ENCODE measurements around the gene BNC2. TPM values are rescaled to one million over a fixed set of nuclear protein-coding genes. Genes with fewer than 3 reads are reported as not detected.

Gene BNC2
- total and polyA plus RNA-seq, 2 experiments from 2014 or later: 19.3 to 20.7 TPM

DNA sequence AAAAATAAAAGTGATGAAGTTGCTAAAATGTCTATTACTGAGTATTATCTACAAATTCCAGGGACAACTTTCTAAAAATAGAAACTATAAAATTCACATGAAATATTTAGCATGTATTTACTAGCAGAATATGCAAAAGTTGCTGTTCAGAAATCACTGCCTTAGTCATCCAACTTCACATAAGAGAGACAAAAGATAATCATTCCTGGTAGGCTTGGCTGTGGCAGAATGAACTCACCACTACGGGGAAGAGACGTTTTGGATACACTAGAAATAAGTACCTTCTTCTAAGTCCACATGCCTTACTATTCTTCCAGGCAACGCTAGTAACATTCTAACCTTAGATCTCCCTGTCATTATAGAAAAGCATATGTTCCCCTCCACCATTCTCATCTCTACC, 272.2 kb downstream of the BNC2 start:
- DNase-seq (ENCODE audit: low spot score): no peak
- Histone ChIP-seq H3K36me3 (replicated peaks; ENCODE audit: insufficient read depth, low read depth) (no peaks in the 10 kb centered on the region), H3K9me2 (replicated peaks; ENCODE audit: insufficient read depth) (no peaks in the 10 kb centered on the region), H4K20me1 (ENCODE audit: insufficient read depth, poor library complexity, severe bottlenecking) (no peaks in the 10 kb centered on the region), H3K9me3 (ENCODE audit: low read depth) (no peaks in the 10 kb centered on the region), H3K4me1 (ENCODE audit: insufficient read depth) (no peaks in the 10 kb centered on the region), H3K4me3 (no peak overlapping the region), H3K27me3 (no peaks in the 10 kb centered on the region), H3K79me2 (peaks cover 2% of the 10 kb centered on the region), H2AFZ (no peak overlapping the region), H3K4me2 (no peak overlapping the region), H3K27ac (no peak overlapping the region)
- 85% methylated on average over 3 of the region's 3 CpGs for WGBS (ENCODE audit: low lambda C conversion rate, missing lambda C conversion rate)
- TF ChIP-seq EZH2phosphoT487 (IDR thresholded peaks at IDR 0.05; ENCODE audit: low read depth, severe bottlenecking, unreplicated experiment): no peak
- TF ChIP-seq, protein P1, sequence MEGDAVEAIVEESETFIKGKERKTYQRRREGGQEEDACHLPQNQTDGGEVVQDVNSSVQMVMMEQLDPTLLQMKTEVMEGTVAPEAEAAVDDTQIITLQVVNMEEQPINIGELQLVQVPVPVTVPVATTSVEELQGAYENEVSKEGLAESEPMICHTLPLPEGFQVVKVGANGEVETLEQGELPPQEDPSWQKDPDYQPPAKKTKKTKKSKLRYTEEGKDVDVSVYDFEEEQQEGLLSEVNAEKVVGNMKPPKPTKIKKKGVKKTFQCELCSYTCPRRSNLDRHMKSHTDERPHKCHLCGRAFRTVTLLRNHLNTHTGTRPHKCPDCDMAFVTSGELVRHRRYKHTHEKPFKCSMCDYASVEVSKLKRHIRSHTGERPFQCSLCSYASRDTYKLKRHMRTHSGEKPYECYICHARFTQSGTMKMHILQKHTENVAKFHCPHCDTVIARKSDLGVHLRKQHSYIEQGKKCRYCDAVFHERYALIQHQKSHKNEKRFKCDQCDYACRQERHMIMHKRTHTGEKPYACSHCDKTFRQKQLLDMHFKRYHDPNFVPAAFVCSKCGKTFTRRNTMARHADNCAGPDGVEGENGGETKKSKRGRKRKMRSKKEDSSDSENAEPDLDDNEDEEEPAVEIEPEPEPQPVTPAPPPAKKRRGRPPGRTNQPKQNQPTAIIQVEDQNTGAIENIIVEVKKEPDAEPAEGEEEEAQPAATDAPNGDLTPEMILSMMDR (IDR thresholded peaks at IDR 0.05; ENCODE audit: poor library complexity): no peak
- no peak for TF ChIP-seq EZH2 (IDR thresholded peaks at IDR 0.05; ENCODE audit: borderline replicate concordance)

DNA sequence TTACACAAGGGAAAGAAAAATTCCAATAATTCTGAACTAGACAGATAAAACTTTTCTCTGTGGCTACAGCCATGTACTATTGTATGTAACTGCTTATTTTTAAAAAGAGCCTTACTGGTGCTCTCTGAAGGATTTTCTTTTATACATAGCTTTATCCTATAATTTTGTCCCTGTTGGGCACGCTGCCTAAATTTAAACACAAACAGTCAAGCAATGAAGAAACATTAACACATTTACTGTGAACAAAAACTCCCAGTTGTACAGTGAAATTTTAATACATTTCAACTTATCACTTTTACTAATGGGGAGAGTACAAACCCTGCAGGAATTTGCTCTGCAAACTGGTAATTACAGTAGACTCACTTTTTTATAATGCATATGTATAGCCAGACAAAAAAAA, 273.3 kb downstream of the BNC2 start:
- no peak overlapping the region for H2AFZ ChIP-seq
- peaks cover 2% of the 10 kb centered on the region for H3K79me2 ChIP-seq
- no peak for DNase-seq (ENCODE audit: low spot score)
- H3K4me3 ChIP-seq: no peak overlapping the region
- no peaks in the 10 kb centered on the region for H4K20me1 ChIP-seq (ENCODE audit: insufficient read depth, poor library complexity, severe bottlenecking)
- no peaks in the 10 kb centered on the region for H3K4me1 ChIP-seq (ENCODE audit: insufficient read depth)
- no peaks in the 10 kb centered on the region for H3K27me3 ChIP-seq
- WGBS (ENCODE audit: low lambda C conversion rate, missing lambda C conversion rate): 88% methylated on average over 1 of the region's 1 CpG
- H3K27ac ChIP-seq: no peak overlapping the region
- H3K9me2 ChIP-seq (replicated peaks; ENCODE audit: insufficient read depth): no peaks in the 10 kb centered on the region
- H3K36me3 ChIP-seq (replicated peaks; ENCODE audit: insufficient read depth, low read depth): no peaks in the 10 kb centered on the region
- TF ChIP-seq EZH2 (IDR thresholded peaks at IDR 0.05; ENCODE audit: borderline replicate concordance) (no peak), EZH2phosphoT487 (IDR thresholded peaks at IDR 0.05; ENCODE audit: low read depth, severe bottlenecking, unreplicated experiment) (no peak)
- TF ChIP-seq, protein P1 (IDR thresholded peaks at IDR 0.05; ENCODE audit: poor library complexity): no peak
- no peak overlapping the region for H3K4me2 ChIP-seq
- H3K9me3 ChIP-seq (ENCODE audit: low read depth): no peaks in the 10 kb centered on the region

DNA sequence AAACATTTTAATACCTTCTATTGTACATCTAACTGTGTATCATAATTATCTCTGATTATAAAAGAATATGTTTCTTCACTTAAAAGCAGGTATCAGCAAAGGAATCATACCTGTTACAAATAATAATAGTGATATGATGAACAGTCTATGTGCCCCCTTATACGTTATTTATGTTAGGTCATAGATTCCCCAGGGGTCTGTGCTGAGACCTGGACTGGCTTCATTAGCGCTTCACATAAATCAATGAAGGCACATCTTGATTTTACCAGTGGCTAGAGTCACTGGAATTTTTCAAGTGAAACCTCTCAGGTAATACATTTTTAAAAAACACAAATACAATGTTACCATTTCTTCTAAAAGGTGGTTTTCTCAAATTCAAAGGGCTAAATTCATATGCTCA, 275.2 kb downstream of the BNC2 start:
- Histone ChIP-seq H3K9me3 (ENCODE audit: low read depth) (no peaks in the 10 kb centered on the region), H3K4me2 (no peak overlapping the region), H3K27me3 (no peaks in the 10 kb centered on the region), H2AFZ (no peak overlapping the region), H3K4me1 (ENCODE audit: insufficient read depth) (no peaks in the 10 kb centered on the region), H3K36me3 (replicated peaks; ENCODE audit: insufficient read depth, low read depth) (no peaks in the 10 kb centered on the region), H3K4me3 (no peak overlapping the region), H4K20me1 (ENCODE audit: insufficient read depth, poor library complexity, severe bottlenecking) (no peaks in the 10 kb centered on the region), H3K9me2 (replicated peaks; ENCODE audit: insufficient read depth) (no peaks in the 10 kb centered on the region), H3K27ac (no peak overlapping the region), H3K79me2 (peaks cover 2% of the 10 kb centered on the region)
- DNase-seq (ENCODE audit: low spot score): no peak
- WGBS (ENCODE audit: low lambda C conversion rate, missing lambda C conversion rate): 95% methylated on average over 2 of the region's 2 CpGs
- no peak for TF ChIP-seq EZH2phosphoT487 (IDR thresholded peaks at IDR 0.05; ENCODE audit: low read depth, severe bottlenecking, unreplicated experiment)
- TF ChIP-seq, protein P1 (IDR thresholded peaks at IDR 0.05; ENCODE audit: poor library complexity): no peak
- no peak for TF ChIP-seq EZH2 (IDR thresholded peaks at IDR 0.05; ENCODE audit: borderline replicate concordance)

DNA sequence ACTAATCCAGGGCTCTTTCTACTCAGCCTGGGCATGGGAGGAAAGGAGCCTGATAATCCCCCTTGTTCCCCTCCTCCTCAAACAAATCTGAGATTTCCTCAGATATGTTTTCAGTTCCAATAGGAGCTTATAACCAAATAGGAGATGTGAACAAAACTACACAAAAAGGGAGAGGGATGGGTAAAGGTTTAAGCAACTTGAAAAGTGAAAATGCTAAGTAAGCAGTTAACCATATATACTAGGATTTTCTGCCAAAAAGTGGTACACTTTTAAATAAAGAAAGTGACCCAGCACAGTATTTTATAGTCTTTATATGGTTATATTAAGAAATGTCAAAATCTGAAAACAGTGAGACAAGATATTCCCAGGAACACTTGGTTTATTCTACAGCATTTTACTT, 275.7 kb downstream of the BNC2 start:
- no peaks in the 10 kb centered on the region for H3K36me3 ChIP-seq (replicated peaks; ENCODE audit: insufficient read depth, low read depth)
- no peak overlapping the region for H3K4me3 ChIP-seq
- H4K20me1 ChIP-seq (ENCODE audit: insufficient read depth, poor library complexity, severe bottlenecking): no peaks in the 10 kb centered on the region
- no peak for DNase-seq (ENCODE audit: low spot score)
- TF ChIP-seq, protein P1 (IDR thresholded peaks at IDR 0.05; ENCODE audit: poor library complexity): no peak
- TF ChIP-seq EZH2phosphoT487 (IDR thresholded peaks at IDR 0.05; ENCODE audit: low read depth, severe bottlenecking, unreplicated experiment): no peak
- H3K4me2 ChIP-seq: no peak overlapping the region
- H3K27ac ChIP-seq: no peak overlapping the region
- peaks cover 2% of the 10 kb centered on the region for H3K79me2 ChIP-seq
- no peaks in the 10 kb centered on the region for H3K27me3 ChIP-seq
- no peaks in the 10 kb centered on the region for H3K4me1 ChIP-seq (ENCODE audit: insufficient read depth)
- H2AFZ ChIP-seq: no peak overlapping the region
- no peaks in the 10 kb centered on the region for H3K9me2 ChIP-seq (replicated peaks; ENCODE audit: insufficient read depth)
- no peaks in the 10 kb centered on the region for H3K9me3 ChIP-seq (ENCODE audit: low read depth)
